Urinary bladder (tissue), 4 donors: ENCODE results near the gene LRP8. TPM values are rescaled to one million over a fixed set of nuclear protein-coding genes. Genes with fewer than 3 reads are reported as not detected.

Experiments used
- DNase-seq: peaks from one replicate; pipeline ENCODE4 v3.0.0-alpha.2; 2015; ENCODE audit errors: extremely low spot score
- H3K27ac ChIP-seq: one replicate; pipeline ENCODE4 v1.5.1; 2013; ENCODE audit warnings: low read depth, mild to moderate bottlenecking, moderate library complexity
- H3K36me3 ChIP-seq: one replicate; pipeline ENCODE4 v1.6.1; 2013; ENCODE audit warnings: mild to moderate bottlenecking, moderate library complexity; ENCODE audit not compliant: insufficient read depth
- H3K4me1 ChIP-seq: one replicate; pipeline ENCODE4 v1.6.1; 2013; ENCODE audit warnings: mild to moderate bottlenecking, moderate library complexity; ENCODE audit not compliant: insufficient read depth
- H3K4me3 ChIP-seq: one replicate; pipeline ENCODE4 v1.5.1; 2013; ENCODE audit warnings: low read depth, low read length
- WGBS: extraction: QIAGEN DNeasy Blood & Tissue Kit; methylation state at CpG from one replicate; pipeline ENCODE4 v1.1.7; 2013; 5-methylcytosine and 5-hydroxymethylcytosine counted together
- polyA plus RNA-seq: library from polyadenylated mRNA; stranded (reverse); fragments of 200-250 nt; gene quantifications from one replicate; pipeline ENCODE4 v1.2.3, GENCODE V29; 2013
- total RNA-seq: library from RNA; depleted of rRNA; stranded (reverse); fragments of >200 nt; gene quantifications from one replicate; pipeline ENCODE4 v1.2.3, GENCODE V29; 2014
- donor health status: healthy with polysubstance abuse.
- donor health status: healthy.

LRP8 gene
- total and polyA plus RNA-seq, 2 donors, result 2.3 to 3.8 TPM

GRCh38 chr1:53280496-53280895 is 47.4 kb downstream of the LRP8 start:
- no peak for DNase-seq
- H3K36me3 ChIP-seq, result no peaks in the 10 kb centered on the region
- H3K4me1 ChIP-seq, result no peaks in the 10 kb centered on the region
- WGBS, result 92% methylated on average over 8 of the region's 8 CpGs
- H3K27ac ChIP-seq, result no peak overlapping the region
- H3K4me3 ChIP-seq, result no peak overlapping the region

DNA sequence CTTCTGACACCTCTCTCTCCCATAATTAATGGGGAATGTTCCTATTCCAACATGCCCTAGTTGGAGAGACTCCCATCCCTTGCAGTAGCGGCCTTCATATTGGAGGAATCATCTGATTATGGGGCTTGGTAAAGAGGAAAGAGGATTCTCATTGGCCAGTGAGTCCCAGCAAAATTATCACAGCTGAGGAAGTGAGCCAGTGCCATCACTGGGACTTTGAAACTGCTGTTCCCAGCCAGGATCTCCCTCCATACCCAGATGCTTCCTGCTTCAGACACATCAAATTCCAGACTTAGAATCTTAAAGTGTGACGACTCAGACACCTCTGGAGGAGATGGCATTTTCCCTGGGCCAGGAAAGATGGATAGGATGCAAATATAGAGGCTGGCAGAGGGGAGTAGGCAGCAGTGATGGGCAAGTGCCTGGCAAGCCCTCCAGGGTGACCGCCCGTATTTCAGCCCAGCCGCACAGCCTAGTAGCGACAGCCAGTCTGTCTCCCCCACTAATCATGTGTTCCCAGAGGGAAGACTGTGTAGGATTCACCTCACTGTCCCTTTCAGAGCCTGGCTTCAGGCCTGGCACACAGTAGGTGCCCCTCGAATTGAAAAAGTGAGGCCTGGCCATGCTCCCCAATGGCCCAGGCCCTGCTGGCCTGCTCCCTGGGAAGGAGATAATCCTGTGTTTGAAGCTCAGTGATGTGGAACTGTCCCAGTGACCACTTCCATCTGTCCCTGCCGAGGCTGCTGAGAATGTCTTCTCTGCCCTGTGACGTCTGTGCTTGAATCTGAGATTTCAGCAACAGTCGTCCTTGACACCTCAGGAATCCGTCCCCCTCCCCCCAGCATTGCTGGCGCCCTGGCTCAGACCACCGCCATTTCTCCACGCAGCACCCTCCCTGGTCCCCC is 48.3 kb downstream of the LRP8 start:
- Histone ChIP-seq H3K27ac (no peak overlapping the region), H3K36me3 (no peaks in the 10 kb centered on the region), H3K4me3 (no peak overlapping the region), H3K4me1 (no peaks in the 10 kb centered on the region)
- no peak for DNase-seq
- WGBS, result 87% methylated on average over 14 of the region's 14 CpGs

DNA sequence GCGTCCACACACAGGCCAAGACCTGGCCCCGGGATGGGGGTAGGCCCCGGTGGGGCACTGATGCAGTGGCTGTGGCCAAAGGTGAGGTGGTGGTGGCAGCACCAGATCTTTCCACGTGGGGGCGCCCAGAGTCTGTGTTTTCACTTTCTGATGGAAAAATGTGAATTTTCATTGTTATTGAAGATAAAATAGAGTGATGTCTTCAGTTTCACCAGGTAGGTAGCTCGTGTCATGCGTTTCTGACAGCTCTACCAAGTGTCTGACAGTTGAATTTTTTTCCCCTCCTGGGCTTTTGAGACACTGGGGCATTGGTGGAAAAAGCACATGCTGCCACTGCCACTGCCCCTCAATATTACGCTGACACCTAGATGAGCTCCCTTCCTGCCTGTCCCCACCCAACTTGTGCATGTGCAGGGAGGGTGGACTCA is 49.6 kb downstream of the LRP8 start:
- H3K27ac ChIP-seq, result no peak overlapping the region
- no peaks in the 10 kb centered on the region for H3K36me3 ChIP-seq
- H3K4me3 ChIP-seq, result no peak overlapping the region
- no peak for DNase-seq
- WGBS, result 19% methylated on average over 8 of the region's 8 CpGs
- no peaks in the 10 kb centered on the region for H3K4me1 ChIP-seq

- Histone ChIP-seq H3K4me3 (no peak overlapping the region), H3K4me1 (no peaks in the 10 kb centered on the region), H3K27ac (no peak overlapping the region), H3K36me3 (no peaks in the 10 kb centered on the region)
- 97% methylated on average over 5 of the region's 5 CpGs for WGBS
- no peak for DNase-seq
Measured at GRCh38 chr1:53277326-53277725, 50.5 kb downstream of the LRP8 start.

DNA sequence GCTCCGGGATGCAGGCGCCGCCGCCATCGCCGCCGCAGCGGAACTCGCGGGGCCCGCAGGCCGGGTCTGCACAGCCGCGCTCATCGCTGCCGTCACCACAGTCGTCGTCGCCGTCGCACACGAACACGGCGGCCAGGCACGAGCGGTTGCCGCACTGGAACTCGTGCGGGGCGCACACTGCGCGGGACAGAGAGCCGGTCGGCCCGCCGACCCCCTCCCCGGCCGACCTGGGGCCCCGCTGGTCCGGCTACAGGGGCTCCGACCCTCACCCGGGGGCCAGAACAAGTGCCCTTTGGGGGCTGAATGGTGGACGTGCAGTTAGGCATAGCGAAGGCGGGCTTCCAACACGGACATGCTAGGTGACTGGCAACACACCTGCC is 51.0 kb downstream of the LRP8 start:
- no peak overlapping the region for H3K27ac ChIP-seq
- no peak overlapping the region for H3K4me3 ChIP-seq
- DNase-seq, result no peak
- 86% methylated on average over 46 of the region's 46 CpGs for WGBS
- H3K36me3 ChIP-seq, result no peaks in the 10 kb centered on the region
- no peaks in the 10 kb centered on the region for H3K4me1 ChIP-seq

- Histone ChIP-seq H3K4me1 (no peaks in the 10 kb centered on the region), H3K4me3 (no peak overlapping the region), H3K27ac (no peak overlapping the region), H3K36me3 (no peaks in the 10 kb centered on the region)
- no peak for DNase-seq
- 83% methylated on average over 48 of the region's 48 CpGs for WGBS
Measured at GRCh38 chr1:53276153-53276901, 51.5 kb downstream of the LRP8 start.

DNA sequence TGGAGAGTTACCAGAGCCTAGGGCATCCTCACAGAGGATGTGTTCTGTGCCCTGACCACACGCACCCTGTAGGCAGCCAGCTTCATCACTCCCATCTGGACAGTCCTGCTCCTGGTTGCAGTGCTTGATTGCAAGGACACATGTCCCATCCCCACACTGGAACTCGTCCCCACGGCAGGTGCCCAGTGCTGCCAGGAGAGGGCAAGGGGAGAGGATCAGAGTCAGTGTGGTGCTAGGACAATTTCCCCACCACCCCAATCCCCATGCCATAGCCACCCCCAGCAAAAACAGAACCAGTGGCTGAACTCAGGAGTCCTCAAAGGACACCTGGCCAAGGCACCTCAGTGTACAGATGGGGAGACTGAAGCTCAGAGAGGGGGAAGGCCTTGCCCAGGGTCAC is 52.3 kb downstream of the LRP8 start:
- no peak overlapping the region for H3K4me3 ChIP-seq
- no peak overlapping the region for H3K27ac ChIP-seq
- no peaks in the 10 kb centered on the region for H3K4me1 ChIP-seq
- WGBS, result 89% methylated on average over 3 of the region's 3 CpGs
- no peaks in the 10 kb centered on the region for H3K36me3 ChIP-seq
- DNase-seq, result no peak

DNA sequence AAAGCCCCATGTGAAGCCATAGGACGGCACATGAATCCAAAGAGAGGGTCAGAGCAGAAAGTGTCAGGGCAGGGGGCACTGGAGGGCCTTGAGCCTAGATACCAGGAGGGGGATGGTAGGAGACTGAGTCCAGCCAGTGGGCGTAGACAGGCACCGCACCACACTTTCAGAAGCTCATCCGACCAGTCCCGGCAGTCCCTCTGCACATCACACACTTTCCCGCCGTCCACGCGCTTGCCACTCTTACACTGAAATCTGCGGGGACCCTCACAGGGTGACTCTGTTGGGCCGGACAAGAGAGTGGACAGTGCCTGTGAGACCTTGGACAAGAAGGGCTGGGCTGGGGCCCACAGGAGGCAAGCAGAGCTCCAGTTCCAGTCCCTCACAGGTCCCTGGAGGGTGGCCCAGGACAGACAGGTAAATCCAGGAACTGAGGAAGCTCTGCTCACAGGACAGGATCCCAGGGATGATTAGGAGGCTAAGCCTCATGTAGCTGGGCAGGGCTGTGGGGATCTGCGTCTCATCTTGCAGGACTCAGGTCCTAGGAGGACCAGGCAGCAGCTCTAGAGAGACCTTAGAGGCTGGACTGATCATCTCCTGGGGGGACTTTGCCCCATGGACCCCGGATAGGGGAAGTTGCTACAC is 53.2 kb downstream of the LRP8 start:
- no peak overlapping the region for H3K27ac ChIP-seq
- no peak for DNase-seq
- H3K4me3 ChIP-seq, result no peak overlapping the region
- H3K36me3 ChIP-seq, result no peaks in the 10 kb centered on the region
- WGBS, result 95% methylated on average over 13 of the region's 13 CpGs
- H3K4me1 ChIP-seq, result no peaks in the 10 kb centered on the region

GRCh38 chr1:53274026-53274425 is 53.8 kb downstream of the LRP8 start:
- no peak overlapping the region for H3K4me3 ChIP-seq
- no peaks in the 10 kb centered on the region for H3K4me1 ChIP-seq
- no peaks in the 10 kb centered on the region for H3K36me3 ChIP-seq
- 92% methylated on average over 4 of the region's 4 CpGs for WGBS
- DNase-seq, result no peak
- H3K27ac ChIP-seq, result no peak overlapping the region

- no peak for DNase-seq
- 76% methylated on average over 2 of the region's 2 CpGs for WGBS
- Histone ChIP-seq H3K4me3 (no peak overlapping the region), H3K36me3 (no peaks in the 10 kb centered on the region), H3K4me1 (no peaks in the 10 kb centered on the region), H3K27ac (no peak overlapping the region)
Measured at GRCh38 chr1:53273526-53273925, 54.3 kb downstream of the LRP8 start.

GRCh38 chr1:53272349-53272748 is 55.5 kb downstream of the LRP8 start:
- H3K4me3 ChIP-seq, result no peak overlapping the region
- no peaks in the 10 kb centered on the region for H3K4me1 ChIP-seq
- H3K36me3 ChIP-seq, result no peaks in the 10 kb centered on the region
- DNase-seq, result no peak
- WGBS, result 93% methylated on average over 4 of the region's 4 CpGs
- no peak overlapping the region for H3K27ac ChIP-seq

GRCh38 chr1:53271446-53272090 is 56.3 kb downstream of the LRP8 start:
- no peak overlapping the region for H3K27ac ChIP-seq
- no peaks in the 10 kb centered on the region for H3K4me1 ChIP-seq
- no peak for DNase-seq
- H3K36me3 ChIP-seq, result no peaks in the 10 kb centered on the region
- no peak overlapping the region for H3K4me3 ChIP-seq
- WGBS, result 98% methylated on average over 5 of the region's 5 CpGs

DNA sequence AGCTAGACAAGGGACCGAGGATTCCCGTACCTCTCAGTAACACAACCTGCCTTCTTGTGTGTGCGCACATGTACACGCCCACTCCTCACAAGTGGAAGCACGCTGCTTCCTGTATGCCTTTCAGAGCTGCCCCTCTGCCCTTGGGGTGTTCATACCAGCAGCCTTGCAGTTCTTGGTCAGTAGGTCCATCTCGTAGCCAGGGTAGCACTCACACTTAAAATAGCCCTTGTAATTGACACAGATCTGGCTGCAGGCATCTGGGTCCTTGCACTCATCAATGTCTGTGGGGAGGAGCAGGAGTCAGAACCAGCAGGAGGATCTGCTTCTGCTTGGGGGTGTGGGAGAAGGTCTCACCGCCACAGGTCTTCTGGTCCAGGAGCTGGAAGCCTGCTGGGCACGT is 57.0 kb downstream of the LRP8 start:
- no peak overlapping the region for H3K27ac ChIP-seq
- H3K36me3 ChIP-seq, result no peaks in the 10 kb centered on the region
- no peak for DNase-seq
- WGBS, result 86% methylated on average over 8 of the region's 8 CpGs
- H3K4me3 ChIP-seq, result no peak overlapping the region
- H3K4me1 ChIP-seq, result no peaks in the 10 kb centered on the region
